Measurements from ENCODE around the gene GLCE. TPM values are rescaled to one million over a fixed set of nuclear protein-coding genes. Genes with fewer than 3 reads are reported as not detected.
"Not testable (repeated sequence)": the region's sequence is repeated elsewhere in the genome, so short reads cannot be mapped to it uniquely, and the experiment has no call there.

Gene GLCE
- total RNA-seq, 4 donors from 2014 or later = 11.6 to 20.3 (median 16.0) TPM

GRCh38 chr15:69148465-69148864, 12.0 kb upstream of the GLCE start:
- WGBS, 2 donors = 86 to 91% methylated on average over 1 of the region's 1 CpG
- Histone ChIP-seq H3K36me3 (no peaks in the 10 kb centered on the region), H3K27me3 (peaks cover 0 to 7% of the 10 kb centered on the region in 2 donors), H3K27ac (no peak overlapping the region), H3K4me3 (no peak overlapping the region), H3K9me3 (no peaks in the 10 kb centered on the region), H3K4me1 (peaks cover 0 to 9% (median 0%) of the 10 kb centered on the region in 4 donors)
- no peak for TF ChIP-seq EP300 (IDR thresholded peaks at IDR 0.05)
- DNase-seq (ENCODE audit: low spot score in 2 of 2) = no peak

DNA sequence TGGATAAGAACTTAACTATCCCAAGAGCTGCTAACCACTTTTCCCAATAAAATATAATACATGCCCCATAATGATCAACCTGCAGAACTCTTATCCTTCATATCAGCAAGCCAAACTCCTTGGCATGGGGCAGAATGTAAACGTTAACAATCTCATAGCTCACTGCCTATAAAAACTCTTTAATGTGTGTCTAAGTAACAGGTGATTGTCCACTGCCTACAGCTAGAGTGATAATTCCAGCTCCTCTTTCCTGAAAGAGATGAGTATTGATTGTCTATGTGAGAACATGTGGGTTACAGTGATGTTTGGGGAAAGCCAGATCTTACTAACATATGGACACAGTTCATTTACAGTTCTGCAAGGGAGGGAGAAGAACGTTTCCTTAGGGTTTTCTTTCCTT, 11.3 kb upstream of the GLCE start:
- WGBS, 2 donors = 67 to 76% methylated on average over 2 of the region's 2 CpGs
- no peaks in the 10 kb centered on the region for H3K9me3 ChIP-seq
- peaks cover 0 to 7% of the 10 kb centered on the region in 2 donors for H3K27me3 ChIP-seq
- H3K4me1 ChIP-seq = peaks cover 0 to 9% (median 0%) of the 10 kb centered on the region in 4 donors
- DNase-seq (ENCODE audit: low spot score in 2 of 2) = no peak
- TF ChIP-seq, protein P1, sequence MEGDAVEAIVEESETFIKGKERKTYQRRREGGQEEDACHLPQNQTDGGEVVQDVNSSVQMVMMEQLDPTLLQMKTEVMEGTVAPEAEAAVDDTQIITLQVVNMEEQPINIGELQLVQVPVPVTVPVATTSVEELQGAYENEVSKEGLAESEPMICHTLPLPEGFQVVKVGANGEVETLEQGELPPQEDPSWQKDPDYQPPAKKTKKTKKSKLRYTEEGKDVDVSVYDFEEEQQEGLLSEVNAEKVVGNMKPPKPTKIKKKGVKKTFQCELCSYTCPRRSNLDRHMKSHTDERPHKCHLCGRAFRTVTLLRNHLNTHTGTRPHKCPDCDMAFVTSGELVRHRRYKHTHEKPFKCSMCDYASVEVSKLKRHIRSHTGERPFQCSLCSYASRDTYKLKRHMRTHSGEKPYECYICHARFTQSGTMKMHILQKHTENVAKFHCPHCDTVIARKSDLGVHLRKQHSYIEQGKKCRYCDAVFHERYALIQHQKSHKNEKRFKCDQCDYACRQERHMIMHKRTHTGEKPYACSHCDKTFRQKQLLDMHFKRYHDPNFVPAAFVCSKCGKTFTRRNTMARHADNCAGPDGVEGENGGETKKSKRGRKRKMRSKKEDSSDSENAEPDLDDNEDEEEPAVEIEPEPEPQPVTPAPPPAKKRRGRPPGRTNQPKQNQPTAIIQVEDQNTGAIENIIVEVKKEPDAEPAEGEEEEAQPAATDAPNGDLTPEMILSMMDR (IDR thresholded peaks at IDR 0.05) = no peak
- TF ChIP-seq EP300 (IDR thresholded peaks at IDR 0.05) = no peak
- no peak for TF ChIP-seq POLR2A (IDR thresholded peaks at IDR 0.05)
- H3K36me3 ChIP-seq = no peaks in the 10 kb centered on the region
- H3K27ac ChIP-seq = no peak overlapping the region
- no peak overlapping the region for H3K4me3 ChIP-seq

- DNase-seq (ENCODE audit: low spot score in 2 of 2) = no peak
- WGBS, 2 donors = 88 to 91% methylated on average over 2 of the region's 2 CpGs
- Histone ChIP-seq H3K36me3 (no peaks in the 10 kb centered on the region), H3K4me1 (peaks cover 0 to 9% (median 0%) of the 10 kb centered on the region in 4 donors), H3K27me3 (peaks cover 0 to 7% of the 10 kb centered on the region in 2 donors), H3K4me3 (no peak overlapping the region), H3K27ac (no peak overlapping the region), H3K9me3 (no peaks in the 10 kb centered on the region)
- TF ChIP-seq, protein P1 (IDR thresholded peaks at IDR 0.05) = no peak
- no peak for TF ChIP-seq EP300 (IDR thresholded peaks at IDR 0.05)
- TF ChIP-seq POLR2A (IDR thresholded peaks at IDR 0.05) = no peak
Observed at GRCh38 chr15:69149803-69150202, 10.6 kb upstream of the GLCE start.

DNA sequence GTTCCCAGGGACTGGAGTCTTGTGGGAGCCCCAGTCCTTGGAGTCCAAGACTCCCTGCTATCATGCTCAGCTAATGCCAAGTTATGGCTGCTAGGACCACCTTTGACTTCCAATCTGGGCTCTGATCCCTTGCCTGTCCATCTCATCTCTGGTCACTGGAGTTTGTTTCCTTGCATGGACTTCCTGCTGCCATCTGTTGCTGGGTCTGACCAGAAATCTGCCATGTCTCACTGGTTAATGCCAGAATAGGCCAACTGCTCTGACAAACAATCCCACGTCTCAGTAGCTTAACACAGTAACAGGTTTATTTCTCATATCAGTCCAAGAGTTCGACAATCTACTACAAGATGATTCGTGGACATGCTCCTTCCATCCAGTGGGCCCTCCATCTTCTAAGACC, 10.1 kb upstream of the GLCE start:
- Histone ChIP-seq H3K27ac (no peak overlapping the region), H3K9me3 (no peaks in the 10 kb centered on the region), H3K27me3 (peaks cover 0 to 7% of the 10 kb centered on the region in 2 donors), H3K4me1 (peaks cover 0 to 9% (median 0%) of the 10 kb centered on the region in 4 donors), H3K4me3 (no peak overlapping the region), H3K36me3 (no peaks in the 10 kb centered on the region)
- no peak for DNase-seq (ENCODE audit: low spot score in 2 of 2)
- WGBS, 2 donors = 92 to 95% methylated on average over 3 of the region's 3 CpGs
- TF ChIP-seq EP300 (IDR thresholded peaks at IDR 0.05) = no peak
- no peak for TF ChIP-seq POLR2A (IDR thresholded peaks at IDR 0.05)
- TF ChIP-seq, protein P1 (IDR thresholded peaks at IDR 0.05) = no peak

DNA sequence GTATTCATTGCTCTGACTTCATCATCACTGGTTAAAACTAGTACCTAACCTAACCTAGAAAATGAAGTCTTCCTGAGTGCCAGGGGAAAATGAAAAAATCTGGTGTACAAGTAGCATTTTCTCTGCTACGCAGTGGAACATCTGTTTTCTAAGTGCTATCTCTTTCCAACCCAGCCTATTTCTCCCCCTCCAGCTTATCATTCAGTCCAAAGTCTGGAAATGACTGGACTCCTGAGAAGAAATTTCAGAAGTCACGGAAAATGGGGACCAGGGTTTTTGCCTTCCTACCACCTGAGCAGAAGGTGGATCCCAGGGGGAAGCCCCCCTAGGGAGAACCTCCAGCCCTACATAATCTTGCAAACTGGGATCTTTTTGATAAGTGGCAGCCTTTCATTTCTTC, 9.6 kb upstream of the GLCE start:
- H3K27ac ChIP-seq = no peak overlapping the region
- no peaks in the 10 kb centered on the region for H3K9me3 ChIP-seq
- peaks cover 0 to 4% (median 0%) of the 10 kb centered on the region in 4 donors for H3K4me1 ChIP-seq
- DNase-seq (ENCODE audit: low spot score in 2 of 2) = no peak
- H3K4me3 ChIP-seq = no peak overlapping the region
- 90 to 93% methylated on average over 2 of the region's 2 CpGs for WGBS, 2 donors
- H3K27me3 ChIP-seq = peaks cover 0 to 7% of the 10 kb centered on the region in 2 donors
- H3K36me3 ChIP-seq = no peaks in the 10 kb centered on the region
- TF ChIP-seq POLR2A (IDR thresholded peaks at IDR 0.05) = no peak
- no peak for TF ChIP-seq EP300 (IDR thresholded peaks at IDR 0.05)
- TF ChIP-seq, protein P1 (IDR thresholded peaks at IDR 0.05) = no peak

DNA sequence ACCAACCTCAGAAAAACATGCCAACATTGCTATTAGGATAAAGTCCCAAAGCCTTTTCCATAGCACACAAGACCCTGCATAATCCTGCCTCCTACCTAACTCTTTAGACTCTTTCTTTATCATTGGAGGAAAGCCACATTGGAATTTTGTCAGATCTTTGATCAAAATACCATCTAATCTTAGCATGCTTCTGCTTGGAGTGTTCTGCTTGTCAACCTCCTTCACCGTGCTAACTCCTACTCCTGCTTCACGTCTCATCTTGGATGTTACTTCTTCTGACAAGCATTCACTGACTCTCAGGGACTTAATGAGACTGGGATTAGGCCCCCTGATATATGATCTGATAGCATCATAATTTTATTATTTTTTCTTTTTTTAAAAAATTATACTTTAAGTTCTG, 7.4 kb upstream of the GLCE start:
- 91 to 94% methylated on average over 2 of the region's 2 CpGs for WGBS, 2 donors
- no peak for DNase-seq (ENCODE audit: low spot score in 2 of 2)
- H3K4me3 ChIP-seq = no peak overlapping the region

DNA sequence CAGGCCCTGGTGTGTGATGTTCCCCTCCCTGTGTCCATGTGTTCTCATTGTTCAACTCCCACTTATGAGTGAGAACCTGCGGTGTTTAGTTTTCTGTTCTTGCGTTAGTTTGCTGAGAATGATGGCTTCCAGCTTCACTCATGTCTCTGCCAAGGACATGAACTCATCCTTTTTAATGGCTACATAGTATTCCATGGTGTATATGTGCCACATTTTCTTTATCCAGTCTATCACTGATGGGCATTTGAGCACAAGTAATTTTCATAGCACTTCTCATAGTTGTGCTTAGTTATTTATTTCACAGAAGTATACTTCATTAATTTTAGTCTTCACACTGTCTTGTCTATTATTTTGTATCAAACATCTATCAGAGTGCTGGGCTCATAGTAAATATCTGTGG, 6.8 kb upstream of the GLCE start:
- not testable (repeated sequence) for H3K27me3 ChIP-seq; H3K36me3 ChIP-seq; H3K4me1 ChIP-seq; DNase-seq (ENCODE audit: low spot score in 2 of 2); H3K9me3 ChIP-seq; H3K4me3 ChIP-seq; H3K27ac ChIP-seq
- WGBS, 2 donors = 92 to 94% methylated on average over 2 of the region's 2 CpGs

More for the DNA sequence above, 7.4 kb upstream of the GLCE start:
- TF ChIP-seq, protein P1 (IDR thresholded peaks at IDR 0.05) = no peak
- no peak for TF ChIP-seq EP300 (IDR thresholded peaks at IDR 0.05)
- no peak for TF ChIP-seq POLR2A (IDR thresholded peaks at IDR 0.05)
- H3K27me3 ChIP-seq = peaks cover 0 to 7% of the 10 kb centered on the region in 2 donors
- no peaks in the 10 kb centered on the region for H3K9me3 ChIP-seq
- H3K36me3 ChIP-seq = no peaks in the 10 kb centered on the region
- H3K27ac ChIP-seq = no peak overlapping the region
- H3K4me1 ChIP-seq = no peaks in the 10 kb centered on the region
